Glomerular endothelial cell (primary cell): ENCODE data around the gene SPRR2B. TPM values are rescaled to one million over a fixed set of nuclear protein-coding genes. Genes with fewer than 3 reads are reported as not detected.
"Not testable (repeated sequence)": the region's sequence is repeated elsewhere in the genome, so short reads cannot be mapped to it uniquely, and the experiment has no call there.

Experiments
- DNase-seq: peaks from one replicate; pipeline ENCODE4 v3.0.0-alpha.2; 2011; ENCODE audit warnings: low read depth, low spot score; ENCODE audit errors: extremely low read depth
- total RNA-seq: library from RNA; depleted of rRNA; stranded (reverse); fragments of >200 nt; gene quantifications from 2 replicates; pipeline ENCODE4 v1.2.3, GENCODE V29; 2015

SPRR2B gene
- total RNA-seq = not detected in 2 replicates

GRCh38 chr1:153071511-153071910 lies at the start of gene SPRR2B:
TSS of gene SPRR2B (minus strand) at chr1:153071611. CDS start at chr1:153070839, 772 bp downstream.
- no peak for DNase-seq

- no peak for DNase-seq
Measured at GRCh38 chr1:153120945-153121344, 49.5 kb upstream of the SPRR2B start.

GRCh38 chr1:153119491-153119971 lies 48.1 kb upstream of the SPRR2B start:
- DNase-seq = no peak

GRCh38 chr1:153115264-153115663 lies 43.9 kb upstream of the SPRR2B start:
- not testable (repeated sequence) for DNase-seq

- DNase-seq = no peak
Measured at GRCh38 chr1:153113416-153113815, 42.0 kb upstream of the SPRR2B start, which contains the start of gene SPRR2F. TSS of gene SPRR2F (minus strand) at chr1:153113516. CDS start at chr1:153112733, 783 bp downstream.

DNA sequence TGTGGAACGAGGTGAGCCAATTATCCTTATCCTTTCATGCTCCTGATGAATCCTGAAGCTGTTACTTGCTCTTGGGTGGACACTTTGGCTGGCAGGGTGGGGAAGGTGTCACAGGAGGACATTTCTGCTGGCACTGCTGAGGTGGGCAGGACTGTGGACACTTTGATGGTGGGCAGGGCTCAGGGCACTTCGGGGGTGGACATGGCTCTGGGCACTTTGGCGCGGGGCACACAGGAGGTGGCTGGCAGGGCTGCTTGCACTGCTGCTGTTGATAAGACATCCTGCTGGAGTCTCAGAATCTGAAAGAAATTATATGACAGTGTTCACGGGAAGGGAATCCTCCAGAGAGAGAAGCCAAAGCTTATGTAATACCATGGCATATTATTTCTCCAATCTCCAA lies 41.0 kb upstream of the SPRR2B start:
- not testable (repeated sequence) for DNase-seq

DNA sequence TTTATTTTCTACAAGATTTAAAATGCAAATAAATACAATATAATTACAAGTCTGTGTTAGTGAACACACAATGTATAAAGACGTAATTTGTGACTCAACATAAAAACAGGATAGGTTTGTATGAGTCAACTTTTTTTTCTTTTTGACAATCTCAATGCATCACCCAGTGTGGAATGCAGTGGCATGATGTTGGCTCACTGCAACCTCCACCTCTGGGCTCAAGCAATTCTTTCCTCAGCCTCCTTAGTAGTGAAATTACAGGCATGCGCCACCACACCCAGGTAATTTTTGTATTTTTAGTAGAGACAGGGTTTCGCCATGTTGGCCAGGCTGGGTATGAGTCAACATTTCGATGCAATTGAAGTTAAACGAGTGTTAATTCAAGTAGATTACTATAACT lies 28.8 kb upstream of the SPRR2B start:
- DNase-seq = no peak

GRCh38 chr1:153099461-153100045 lies 28.1 kb upstream of the SPRR2B start:
- DNase-seq = no peak

- DNase-seq = no peak
Measured at GRCh38 chr1:153095764-153096163, 24.4 kb upstream of the SPRR2B start.

DNA sequence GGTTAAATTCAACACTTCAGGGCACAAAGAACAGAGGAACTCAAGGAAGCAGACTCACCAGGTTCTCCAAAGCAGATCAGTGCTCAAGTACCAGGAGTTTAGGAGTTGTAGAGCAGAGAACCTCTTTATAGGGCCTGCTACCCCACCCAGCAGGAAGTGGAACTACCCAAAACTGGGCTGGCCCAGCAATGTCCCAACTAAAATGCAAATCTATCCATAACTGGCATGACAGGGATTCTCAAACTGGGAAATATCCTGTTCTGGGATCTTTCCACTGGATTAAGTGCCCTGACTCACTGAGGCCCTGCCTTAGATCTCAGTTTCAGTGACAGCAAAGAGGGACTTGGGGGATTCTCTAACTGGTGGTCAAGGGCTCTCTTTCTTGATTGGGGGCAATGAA lies 23.0 kb upstream of the SPRR2B start, which contains the start of gene SPRR2E:
Gene SPRR2E (minus strand): TSS at position 101 of the 400 bp plus-strand sequence. CDS start 775 bp downstream, outside the sequence.
- no peak for DNase-seq

DNA sequence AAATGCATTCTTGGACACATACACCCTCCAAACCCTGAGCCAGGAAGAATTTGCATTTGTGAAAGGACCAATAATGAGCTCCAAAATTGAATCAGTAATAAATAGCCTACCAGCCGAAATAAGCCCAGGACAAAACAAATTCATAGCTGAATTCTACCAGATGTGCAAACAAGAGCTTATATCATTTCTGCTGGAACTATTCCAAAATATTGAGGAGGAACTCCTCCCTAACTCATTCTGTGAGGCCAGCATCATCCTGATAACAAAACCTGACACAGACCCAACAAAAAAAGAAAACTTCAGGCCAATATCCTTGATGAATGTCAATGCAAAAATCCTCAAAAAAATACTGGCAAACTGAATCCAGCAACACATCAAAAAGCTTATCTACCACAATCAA lies 16.2 kb upstream of the SPRR2B start:
- DNase-seq = no peak

DNA sequence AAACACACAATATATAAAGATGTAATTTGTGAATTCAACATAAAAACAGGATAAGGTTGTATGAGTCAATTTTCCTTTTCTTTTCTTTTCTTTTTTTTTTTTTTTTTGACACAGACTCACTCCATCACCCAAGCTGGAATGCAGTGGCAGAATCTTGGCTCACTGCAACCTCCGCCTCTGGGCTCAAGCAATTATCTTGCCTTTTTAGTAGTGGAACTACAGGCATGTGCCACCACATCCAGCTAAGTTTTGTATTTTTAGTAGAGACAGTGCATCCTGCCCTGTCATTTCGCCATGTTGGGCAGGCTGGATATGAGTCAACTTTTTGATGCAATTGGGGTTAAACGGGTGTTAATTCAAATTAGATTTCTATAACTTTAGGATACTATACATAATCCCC lies 10.3 kb upstream of the SPRR2B start:
- no peak for DNase-seq

GRCh38 chr1:153072806-153073726 lies 1.7 kb upstream of the SPRR2B start:
- no peak for DNase-seq

DNA sequence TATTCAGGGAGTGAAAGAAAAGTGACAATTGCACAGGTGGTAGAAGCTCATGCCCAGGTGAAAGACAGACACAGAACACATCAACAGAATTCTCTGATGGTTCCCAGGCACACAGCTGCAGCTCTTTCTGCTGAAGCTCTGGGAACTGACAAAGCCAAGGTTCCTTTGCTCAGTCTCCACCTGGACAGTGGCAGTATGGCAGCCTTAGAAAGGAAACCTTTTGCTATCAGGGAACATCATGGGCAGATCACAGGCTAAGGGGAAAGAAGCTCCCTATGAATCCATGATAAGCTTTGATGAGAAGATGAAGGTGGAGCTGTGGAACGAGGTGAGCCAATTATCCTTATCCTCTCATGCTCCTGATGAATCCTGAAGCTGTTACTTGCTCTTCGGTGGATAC lies 1.2 kb downstream of the SPRR2B start:
- DNase-seq = no peak

DNA sequence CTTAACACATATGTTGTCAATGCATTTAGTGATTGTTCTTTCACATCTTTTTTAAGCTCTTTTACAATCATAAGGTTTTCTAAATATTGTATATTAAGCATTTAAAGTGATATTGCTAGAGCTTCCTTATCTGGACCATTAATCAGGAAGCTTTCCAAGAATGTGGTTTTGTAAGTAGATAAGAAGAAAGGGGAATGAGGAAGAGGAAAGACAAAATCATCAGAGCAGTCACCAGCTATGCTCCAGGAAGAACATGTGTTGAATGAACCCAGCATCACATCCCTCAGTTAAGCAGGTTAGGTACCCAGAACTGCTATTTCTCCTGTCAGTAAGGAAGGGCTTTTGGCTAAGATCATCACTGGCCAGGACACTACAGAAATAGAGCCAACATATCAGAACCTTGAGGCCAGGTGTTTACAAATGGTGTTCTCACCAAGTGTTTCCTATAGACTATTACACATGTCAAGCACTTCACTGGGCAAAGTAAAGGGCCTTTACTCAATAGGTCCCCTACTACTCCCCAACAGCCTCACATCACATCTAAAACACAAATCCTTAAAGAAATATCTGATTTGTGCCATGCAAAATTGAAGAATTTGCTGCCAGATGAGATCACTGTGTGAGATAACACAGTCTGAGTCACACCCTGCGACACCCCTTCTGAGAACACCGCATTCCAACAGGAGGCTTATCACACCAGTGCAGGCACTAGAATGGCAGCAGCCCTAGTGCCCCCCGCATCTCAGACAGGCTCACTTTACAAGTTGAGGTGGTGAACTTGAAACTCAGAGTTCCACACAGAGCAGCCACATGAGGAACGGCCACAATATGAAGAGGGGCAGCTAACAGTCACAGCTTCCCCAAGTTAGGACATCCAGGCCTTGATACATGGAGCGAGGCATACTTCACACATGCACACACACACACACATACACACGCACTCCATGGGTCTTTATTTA lies 12.3 kb downstream of the SPRR2B start:
- no peak for DNase-seq

DNA sequence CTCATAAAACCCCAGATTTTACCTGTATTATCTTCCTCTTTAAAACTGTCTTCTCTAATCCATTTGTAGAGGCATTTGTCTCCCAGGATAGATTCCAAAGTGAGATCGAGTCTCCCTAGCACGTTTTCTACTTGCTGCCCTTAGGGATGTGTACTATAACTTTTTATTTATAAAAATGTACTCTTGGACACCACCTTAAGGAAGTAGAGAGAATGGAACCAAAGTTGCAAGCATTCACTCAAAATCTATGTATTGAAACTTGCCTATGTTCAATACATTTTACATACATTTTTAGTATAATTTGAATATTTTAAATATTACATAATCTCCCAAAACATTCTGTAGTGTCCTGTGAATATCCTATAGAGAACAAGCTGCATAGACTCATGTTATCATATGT lies 13.3 kb downstream of the SPRR2B start:
- no peak for DNase-seq

- no peak for DNase-seq
Measured at GRCh38 chr1:153057375-153057774, 14.0 kb downstream of the SPRR2B start, which contains the start of gene SPRR2A. TSS of gene SPRR2A (minus strand) at chr1:153057512. CDS start at chr1:153056735, 777 bp downstream.

DNA sequence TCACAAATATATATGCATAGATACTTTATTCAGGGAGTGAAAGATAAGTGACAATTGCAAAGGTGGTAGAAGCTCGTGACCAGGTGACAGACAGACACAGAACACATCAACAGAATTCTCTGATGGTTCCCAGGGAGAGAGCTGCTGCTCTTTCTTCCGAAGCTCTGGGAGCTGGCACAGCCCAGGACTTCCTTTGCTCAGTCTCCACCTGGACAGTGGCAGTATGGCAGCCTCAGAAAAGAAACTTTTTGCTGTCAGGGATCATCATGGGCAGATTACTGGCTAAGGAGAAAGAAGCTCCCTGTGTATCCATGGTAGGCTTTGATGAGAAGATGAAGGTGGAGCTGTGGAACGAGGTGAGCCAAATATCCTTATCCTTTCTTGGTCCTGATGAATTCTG lies 15.3 kb downstream of the SPRR2B start:
- DNase-seq = not testable (repeated sequence)

GRCh38 chr1:153049211-153049610 lies 22.2 kb downstream of the SPRR2B start:
- no peak for DNase-seq

DNA sequence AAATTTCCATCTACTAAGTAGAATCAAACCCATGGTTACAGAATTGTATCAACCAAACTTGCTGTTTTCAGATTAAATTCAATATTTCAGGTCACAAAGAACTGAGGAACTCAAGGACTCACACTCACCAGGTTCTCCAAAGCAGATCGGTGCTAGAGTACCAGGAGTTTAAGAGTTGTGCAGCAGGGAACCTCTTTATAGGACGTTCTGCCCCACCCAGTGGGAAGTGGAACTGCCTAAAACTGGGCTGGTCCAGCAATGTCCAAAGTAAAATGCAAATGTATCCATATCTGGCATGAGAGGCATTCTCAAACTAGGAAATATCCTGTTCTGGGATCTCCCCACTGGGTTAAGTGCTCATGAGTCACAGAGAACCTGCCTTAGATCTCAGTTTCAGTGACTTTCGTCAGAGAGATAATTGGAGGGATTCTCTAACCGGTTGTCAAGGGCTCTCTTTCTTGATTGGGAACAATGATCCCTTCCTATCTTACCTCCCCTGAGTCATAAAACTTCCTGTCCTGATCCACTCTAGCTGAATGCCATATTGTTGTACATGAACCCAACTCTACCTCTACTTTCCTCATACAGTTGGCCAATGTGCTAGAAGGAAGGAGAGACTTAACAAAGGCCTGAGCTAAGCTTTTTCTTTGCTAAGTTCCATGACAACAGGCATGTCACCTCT lies 30.3 kb downstream of the SPRR2B start, which contains the start of gene SPRR2D:
Gene SPRR2D (minus strand): TSS at position 171 of the 682 bp plus-strand sequence. CDS start 774 bp downstream, outside the sequence.
- DNase-seq = no peak
